HFFc6 (cell line): ENCODE data around the gene GALNT17. TPM values are rescaled to one million over a fixed set of nuclear protein-coding genes. Genes with fewer than 3 reads are reported as not detected.
A peak's percentile ranks its signal among the peaks of the same experiment; 100 is the strongest.

Source experiments
- DNase-seq: peaks from one replicate; pipeline ENCODE4 v3.0.0-alpha.2; 2018
- H3K27ac Mint-ChIP-seq: 2 replicates; pipeline ENCODE4 v1.8.0; 2020; ENCODE audit warnings: mild to moderate bottlenecking, mixed read lengths
- H3K27me3 Mint-ChIP-seq: 2 replicates; pipeline ENCODE4 v1.8.0; 2021; ENCODE audit warnings: mild to moderate bottlenecking, moderate library complexity, mixed read lengths; ENCODE audit not compliant: insufficient read depth
- H3K36me3 Mint-ChIP-seq: 2 replicates; pipeline ENCODE4 v1.8.0; 2021; ENCODE audit warnings: low read depth, mixed read lengths
- H3K4me1 Mint-ChIP-seq: 2 replicates; pipeline ENCODE4 v1.8.0; 2020; ENCODE audit warnings: low read depth, mixed read lengths
- H3K4me3 Mint-ChIP-seq: 2 replicates; pipeline ENCODE4 v1.8.0; 2020; ENCODE audit warnings: mild to moderate bottlenecking, moderate library complexity, mixed read lengths
- H3K9me3 Mint-ChIP-seq: 2 replicates; pipeline ENCODE4 v1.8.0; 2020; ENCODE audit warnings: mild to moderate bottlenecking, mixed read lengths
- CTCF ChIP-seq: fragments of 200-600 bp; sonication (generic); IDR thresholded peaks from 2 replicates; pipeline ENCODE4 v1.5.0; 2021; ENCODE audit warnings: antibody characterized with exemption, mild to moderate bottlenecking
- total RNA-seq, 6 experiments: library from RNA; stranded (reverse); fragmentation: NEBNext Ultra II Directional; extraction: Animal tissue kit (Norgen Biotek cat#: 25700); gene quantifications; 2 replicates in 1 of 6; 3 replicates in 5 of 6; pipeline ENCODE4 v1.2.3, GENCODE V29; 2021

Gene GALNT17
- total RNA-seq, 6 experiments from 2014 or later, result not detected

DNA sequence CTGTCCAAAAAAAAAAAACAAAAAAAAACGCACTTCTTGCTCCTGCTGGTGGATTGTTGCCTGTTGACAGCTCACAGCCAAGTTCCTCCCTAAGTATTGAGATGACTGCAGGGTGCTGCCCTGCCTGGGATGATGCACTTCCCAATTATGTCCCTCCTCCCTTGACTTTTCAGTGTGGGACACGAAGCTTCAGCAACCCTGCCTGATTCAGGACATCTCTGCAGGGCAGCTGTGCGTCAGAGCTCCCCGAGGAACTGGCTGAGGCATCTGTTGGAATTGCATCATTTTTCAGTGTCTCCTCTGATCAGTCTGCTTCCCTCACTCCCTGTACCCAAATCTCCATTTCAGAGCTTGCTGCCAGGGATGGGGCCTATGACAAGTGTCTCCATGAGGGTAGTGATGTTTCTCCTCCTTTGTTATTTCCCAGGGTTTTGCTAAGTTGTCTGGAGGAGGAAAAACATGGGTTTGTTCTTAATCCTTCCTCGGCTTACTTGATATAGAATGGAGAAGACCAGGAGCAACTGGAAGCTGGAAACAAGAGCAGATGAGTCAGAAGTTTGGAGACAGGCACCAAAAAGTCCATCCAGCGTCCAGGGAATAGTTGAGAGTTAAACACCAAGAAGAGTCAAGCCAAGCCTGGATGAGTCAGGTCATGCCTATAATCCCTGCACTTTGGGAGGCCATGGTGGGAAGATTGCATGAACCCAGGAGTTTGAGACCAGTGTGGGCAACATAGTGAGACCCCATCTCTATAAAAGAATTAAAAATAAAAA is 355.1 kb downstream of the GALNT17 start:
- peaks cover 11% of the 10 kb centered on the region; the same call in 1 of the 2 replicates for H3K36me3 Mint-ChIP-seq
- H3K27ac Mint-ChIP-seq, result peak overlapping the region; percentile 72; the same call in 1 of the 2 replicates
- H3K4me3 Mint-ChIP-seq, result no peak overlapping the region
- TF ChIP-seq CTCF, result no peak
- no peaks in the 10 kb centered on the region; the same call in none of the 2 replicates for H3K27me3 Mint-ChIP-seq
- DNase-seq, result peak; percentile 30
- H3K9me3 Mint-ChIP-seq, result peaks cover 40% of the 10 kb centered on the region
- H3K4me1 Mint-ChIP-seq, result no peaks in the 10 kb centered on the region; the same call in 1 of the 2 replicates

DNA sequence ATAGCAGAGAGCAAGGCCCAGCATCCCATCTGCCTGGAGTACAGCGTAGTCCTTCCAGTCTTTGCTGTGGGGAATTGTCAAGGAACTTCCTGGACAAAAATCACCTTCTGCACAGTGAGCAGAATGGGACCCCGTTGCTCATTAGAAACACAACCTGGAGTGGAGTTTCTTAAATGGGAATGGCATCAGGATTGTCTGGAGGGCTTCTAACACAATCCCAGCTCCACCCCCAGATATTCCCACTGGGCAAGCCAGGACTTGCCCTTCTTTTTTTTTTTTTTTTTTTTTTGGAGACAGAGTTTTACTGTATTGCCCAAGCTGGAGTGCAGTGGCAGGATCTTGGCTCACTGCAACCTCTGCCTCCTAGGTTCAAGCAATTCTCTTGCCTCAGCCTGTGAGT is 356.4 kb downstream of the GALNT17 start:
- no peak for TF ChIP-seq CTCF
- Mint-ChIP-seq H3K27ac (no peak overlapping the region), H3K27me3 (no peaks in the 10 kb centered on the region; the same call in none of the 2 replicates), H3K4me3 (no peak overlapping the region), H3K4me1 (no peaks in the 10 kb centered on the region; the same call in 1 of the 2 replicates), H3K36me3 (peaks cover 11% of the 10 kb centered on the region; the same call in 1 of the 2 replicates), H3K9me3 (peaks cover 49% of the 10 kb centered on the region)
- no peak for DNase-seq

DNA sequence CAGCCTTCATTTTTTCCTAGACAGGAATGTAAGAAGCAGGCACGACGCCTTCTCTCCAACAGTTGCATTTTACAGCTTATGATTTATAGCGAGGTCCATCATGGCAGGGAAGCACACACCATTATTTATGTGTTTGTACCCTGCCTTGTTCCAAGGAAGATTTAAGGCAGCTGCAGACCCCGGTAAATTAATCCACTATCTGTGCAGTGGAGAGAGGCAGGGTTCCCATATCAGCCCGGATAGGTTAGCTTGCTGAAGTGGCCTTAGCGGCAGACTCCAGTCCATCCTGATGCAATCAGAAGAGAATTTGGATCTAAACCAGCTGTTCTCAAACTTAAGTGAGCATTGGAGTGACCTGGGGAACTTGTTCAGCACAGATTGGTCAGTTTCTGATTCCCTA is 359.4 kb downstream of the GALNT17 start:
- no peak overlapping the region for H3K27ac Mint-ChIP-seq

DNA sequence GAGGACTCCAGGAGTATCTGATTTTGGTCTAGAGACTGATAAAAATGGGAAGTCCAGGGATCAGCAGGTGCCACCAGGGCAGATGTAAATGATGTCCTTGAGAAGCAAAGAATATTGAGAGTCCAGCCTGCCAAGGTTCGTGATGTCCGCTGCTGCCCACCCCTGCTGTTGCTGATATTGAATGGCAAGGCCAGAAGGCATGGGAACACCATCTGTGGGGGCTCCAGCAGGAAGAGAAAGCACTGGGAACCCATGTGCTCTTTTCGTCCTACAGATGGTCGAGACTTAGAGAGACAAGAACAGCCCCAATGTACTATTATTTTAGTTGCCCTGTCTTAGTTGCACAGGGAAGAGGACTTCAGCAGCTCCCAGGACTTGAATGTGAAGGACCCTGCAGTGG is 363.9 kb downstream of the GALNT17 start:
- no peaks in the 10 kb centered on the region for H3K4me1 Mint-ChIP-seq
- H3K4me3 Mint-ChIP-seq, result no peak overlapping the region
- H3K27ac Mint-ChIP-seq, result no peak overlapping the region

More for the DNA sequence above, 359.4 kb downstream of the GALNT17 start:
- Mint-ChIP-seq H3K4me1 (no peaks in the 10 kb centered on the region; the same call in 1 of the 2 replicates), H3K4me3 (no peak overlapping the region), H3K9me3 (peaks cover 58% of the 10 kb centered on the region), H3K27me3 (no peaks in the 10 kb centered on the region; the same call in 1 of the 2 replicates), H3K36me3 (peaks cover 11% of the 10 kb centered on the region; the same call in 1 of the 2 replicates)
- DNase-seq, result no peak
- no peak for TF ChIP-seq CTCF

More for the DNA sequence above, 363.9 kb downstream of the GALNT17 start:
- Mint-ChIP-seq H3K9me3 (peaks cover 58% of the 10 kb centered on the region), H3K36me3 (peaks cover 3% of the 10 kb centered on the region; the same call in 1 of the 2 replicates), H3K27me3 (no peaks in the 10 kb centered on the region; the same call in 1 of the 2 replicates)
- TF ChIP-seq CTCF, result no peak
- no peak for DNase-seq
